Smooth muscle cell (in vitro differentiated cells): ENCODE data around the gene AACS. TPM values are rescaled to one million over a fixed set of nuclear protein-coding genes. Genes with fewer than 3 reads are reported as not detected.

Experiments used
- DNase-seq: peaks from one replicate; lab custom pipeline; 2025; ENCODE audit not compliant: unreplicated experiment; lab: John Stamatoyannopoulos, UW
- H2AFZ ChIP-seq: fragments of 200-600 bp; sonication (generic); 2 replicates; pipeline ENCODE4 v1.6.0; 2016; ENCODE audit warnings: antibody characterized with exemption, low read depth, mild to moderate bottlenecking
- H3F3A ChIP-seq: fragments of 200-600 bp; sonication (generic); 2 replicates; pipeline ENCODE4 v1.6.0; 2017; ENCODE audit warnings: antibody characterized with exemption, low read depth
- H3K27ac ChIP-seq: fragments of 200-600 bp; sonication (generic); 2 replicates; pipeline ENCODE4 v1.5.1; 2016; ENCODE audit warnings: low read depth, mild to moderate bottlenecking
- H3K27me3 ChIP-seq: fragments of 200-600 bp; sonication (generic); 2 replicates; pipeline ENCODE4 v1.6.1; 2016; ENCODE audit warnings: low read depth, mild to moderate bottlenecking
- H3K36me3 ChIP-seq: fragments of 200-600 bp; sonication (generic); 2 replicates; pipeline ENCODE4 v1.5.1; 2016; ENCODE audit warnings: low read depth
- H3K4me1 ChIP-seq: fragments of 200-600 bp; sonication (generic); 2 replicates; pipeline ENCODE4 v1.5.1; 2016; ENCODE audit warnings: low read depth
- H3K4me2 ChIP-seq: fragments of 200-600 bp; sonication (generic); 2 replicates; pipeline ENCODE4 v1.6.0; 2016; ENCODE audit warnings: mild to moderate bottlenecking
- H3K4me3 ChIP-seq: fragments of 200-600 bp; sonication (generic); 2 replicates; pipeline ENCODE4 v1.5.1; 2016; ENCODE audit warnings: mild to moderate bottlenecking
- H3K79me2 ChIP-seq: fragments of 200-600 bp; sonication (generic); 2 replicates; pipeline ENCODE4 v1.6.0; 2016; ENCODE audit warnings: low read depth, mild to moderate bottlenecking
- H3K9ac ChIP-seq: fragments of 200-600 bp; sonication (generic); 2 replicates; pipeline ENCODE4 v1.6.0; 2016; ENCODE audit warnings: low read depth
- H3K9me3 ChIP-seq: fragments of 200-600 bp; sonication (generic); replicated peaks from 2 replicates; pipeline ENCODE4 v1.5.1; 2016; ENCODE audit warnings: low read depth
- H4K20me1 ChIP-seq: fragments of 200-600 bp; sonication (generic); 2 replicates; pipeline ENCODE4 v1.6.0; 2016; ENCODE audit warnings: low read depth
- CTCF ChIP-seq: fragments of 200-600 bp; sonication (generic); IDR thresholded peaks from 2 replicates; pipeline ENCODE4 v1.5.1; 2017; ENCODE audit warnings: borderline replicate concordance, mild to moderate bottlenecking, antibody characterized with exemption; ENCODE audit not compliant: insufficient read depth, poor library complexity, severe bottlenecking
- WGBS: methylation state at CpG from one replicate; pipeline ENCODE4 v1.1.7; 2016; ENCODE audit warnings: low lambda C conversion rate; 5-methylcytosine and 5-hydroxymethylcytosine counted together
- polyA plus RNA-seq: library from polyadenylated mRNA; unstranded; fragments of >200 nt; fragmentation: Nextera tagmentation; extraction: Ambion mirVana; gene quantifications from 2 replicates; pipeline ENCODE4 v1.2.1, GENCODE V29; 2016
- total RNA-seq: library from RNA; depleted of rRNA; stranded (reverse); fragments of >200 nt; gene quantifications from 2 replicates; pipeline ENCODE4 v1.2.3, GENCODE V29; 2014

AACS gene
- total and polyA plus RNA-seq, 2 experiments from 2014 or later = 8.0 to 15.6 TPM

- H2AFZ ChIP-seq = no peak overlapping the region
- no peaks in the 10 kb centered on the region for H3K4me1 ChIP-seq
- no peak for DNase-seq
- H3K9me3 ChIP-seq = no peaks in the 10 kb centered on the region
- H3K79me2 ChIP-seq = no peaks in the 10 kb centered on the region
- no peak overlapping the region for H3K27ac ChIP-seq
- H3F3A ChIP-seq = no peaks in the 10 kb centered on the region
- H3K36me3 ChIP-seq = no peaks in the 10 kb centered on the region
- no peak for TF ChIP-seq CTCF
- H3K27me3 ChIP-seq = peaks cover 7% of the 10 kb centered on the region
- 82% methylated on average over 3 of the region's 3 CpGs for WGBS
- H3K4me3 ChIP-seq = no peak overlapping the region
- H4K20me1 ChIP-seq = no peaks in the 10 kb centered on the region
- no peak overlapping the region for H3K9ac ChIP-seq
- no peak overlapping the region for H3K4me2 ChIP-seq
Observed at GRCh38 chr12:125171267-125171666, 106.0 kb downstream of the AACS start.

- Histone ChIP-seq H3K27me3 (peaks cover 12% of the 10 kb centered on the region), H3K4me1 (no peaks in the 10 kb centered on the region), H3K4me3 (no peak overlapping the region), H3K9me3 (no peaks in the 10 kb centered on the region), H3K27ac (no peak overlapping the region), H3K4me2 (no peak overlapping the region), H3K79me2 (no peaks in the 10 kb centered on the region), H2AFZ (no peak overlapping the region), H4K20me1 (no peaks in the 10 kb centered on the region), H3F3A (no peaks in the 10 kb centered on the region), H3K36me3 (no peaks in the 10 kb centered on the region), H3K9ac (no peak overlapping the region)
- 79% methylated on average over 9 of the region's 9 CpGs for WGBS
- DNase-seq = no peak
- TF ChIP-seq CTCF = no peak
Observed at GRCh38 chr12:125172231-125172850, 107.1 kb downstream of the AACS start.

DNA sequence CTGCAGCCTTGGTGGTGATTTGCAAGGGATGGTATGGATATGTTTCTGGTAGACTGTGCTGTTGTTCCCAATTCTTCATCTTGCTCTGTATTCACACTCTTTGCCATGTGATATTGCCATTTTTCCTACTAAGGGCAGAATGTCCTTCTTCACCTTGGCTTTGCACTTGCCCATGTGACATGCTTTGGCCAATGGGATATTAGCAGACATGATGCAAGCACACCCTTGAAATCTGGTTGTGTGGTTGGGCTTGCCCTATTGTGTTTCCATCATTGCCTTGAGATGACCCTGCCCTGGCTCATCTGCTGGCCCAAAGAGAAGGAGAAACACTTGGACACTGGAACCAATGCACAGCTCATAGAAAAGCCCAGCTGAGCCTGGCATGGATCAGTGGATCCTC lies 110.3 kb downstream of the AACS start:
- Histone ChIP-seq H3K27me3 (peaks cover 12% of the 10 kb centered on the region), H2AFZ (no peak overlapping the region), H3K9me3 (no peaks in the 10 kb centered on the region), H3K4me1 (no peaks in the 10 kb centered on the region), H4K20me1 (no peaks in the 10 kb centered on the region), H3K4me3 (no peak overlapping the region), H3K79me2 (no peaks in the 10 kb centered on the region), H3K36me3 (no peaks in the 10 kb centered on the region), H3K27ac (no peak overlapping the region), H3F3A (no peaks in the 10 kb centered on the region), H3K9ac (no peak overlapping the region), H3K4me2 (no peak overlapping the region)
- no peak for DNase-seq
- no peak for TF ChIP-seq CTCF

- Histone ChIP-seq H3K4me2 (no peak overlapping the region), H3K4me1 (no peaks in the 10 kb centered on the region), H3K9ac (no peak overlapping the region), H3K27me3 (peaks cover 12% of the 10 kb centered on the region), H4K20me1 (no peaks in the 10 kb centered on the region), H3K36me3 (no peaks in the 10 kb centered on the region), H2AFZ (no peak overlapping the region), H3K4me3 (no peak overlapping the region), H3F3A (no peaks in the 10 kb centered on the region), H3K79me2 (no peaks in the 10 kb centered on the region), H3K27ac (no peak overlapping the region), H3K9me3 (no peaks in the 10 kb centered on the region)
- 77% methylated on average over 2 of the region's 2 CpGs for WGBS
- no peak for DNase-seq
- no peak for TF ChIP-seq CTCF
Observed at GRCh38 chr12:125178222-125178621, 113.0 kb downstream of the AACS start.
